IMR-90 (cell line): ENCODE results near the gene CTRB1. TPM values are rescaled to one million over a fixed set of nuclear protein-coding genes. Genes with fewer than 3 reads are reported as not detected.

Experiments
- ATAC-seq: fragments of 200-7000 bp; cut with Tn5 transposase; 2 replicates; pipeline ENCODE4 v1.9.1; 2020; ENCODE audit warnings: low read depth, mild to moderate bottlenecking, moderate library complexity
- BruUV-seq: library from RNA; stranded (reverse); fragments of 400-500 nt; replicated peaks from 2 replicates; lab custom pipeline; 2021; lab: Mats Ljungman, UMichigan
- CTCF ChIA-PET: fragments of 300-600 bp; formaldehyde crosslinking; extraction: SDS; loops from one replicate; lab custom pipeline; 2021; ENCODE audit warnings: antibody characterized with exemption; lab: Yijun Ruan, JAX
- POLR2A ChIA-PET: fragments of 300-600 bp; sonication (Branson Sonifier 250); formaldehyde crosslinking; loops from one replicate; lab custom pipeline; 2022; ENCODE audit warnings: antibody characterized with exemption; ENCODE audit not compliant: unreplicated experiment; lab: Charles Lee
- DNase-seq: peaks from one replicate; pipeline ENCODE4 v3.0.0; 2013
- H2AFZ ChIP-seq: replicated peaks from 2 replicates; pipeline ENCODE3; 2013; ENCODE audit warnings: low read length, mild to moderate bottlenecking; ENCODE audit not compliant: poor library complexity
- H2AK5ac ChIP-seq: 2 replicates; pipeline ENCODE4 v1.6.1; 2013; ENCODE audit warnings: low read depth, low read length, inconsistent platforms
- H2AK9ac ChIP-seq: replicated peaks from 2 replicates; pipeline ENCODE3; 2013; ENCODE audit warnings: mild to moderate bottlenecking, low read depth, low read length, moderate library complexity; ENCODE audit not compliant: poor library complexity
- H2BK120ac ChIP-seq: 2 replicates; pipeline ENCODE4 v1.6.1; 2013; ENCODE audit warnings: low read depth, low read length, inconsistent platforms
- H2BK15ac ChIP-seq: 3 replicates; pipeline ENCODE4 v1.6.1; 2013; ENCODE audit warnings: low read depth, low read length, inconsistent platforms
- H2BK20ac ChIP-seq: 2 replicates; pipeline ENCODE4 v1.6.1; 2013; ENCODE audit warnings: low read depth, mild to moderate bottlenecking, inconsistent platforms, low read length, moderate library complexity
- H2BK5ac ChIP-seq: 2 replicates; pipeline ENCODE4 v1.6.1; 2013; ENCODE audit warnings: mild to moderate bottlenecking, low read depth, low read length, inconsistent platforms; ENCODE audit not compliant: poor library complexity, severe bottlenecking
- H3K14ac ChIP-seq: replicated peaks from 2 replicates; pipeline ENCODE4 v1.6.1; 2013; ENCODE audit warnings: low read depth, low read length, inconsistent platforms
- H3K18ac ChIP-seq: 2 replicates; pipeline ENCODE4 v1.6.1; 2013; ENCODE audit warnings: low read depth, low read length, control low read depth
- H3K23ac ChIP-seq: 2 replicates; pipeline ENCODE4 v1.6.1; 2013; ENCODE audit warnings: low read depth, low read length, inconsistent platforms
- H3K27ac ChIP-seq: 2 replicates; pipeline ENCODE4 v1.5.1; 2013; ENCODE audit warnings: mild to moderate bottlenecking, control low read depth, low read length; ENCODE audit not compliant: insufficient read depth
- H3K27me3 ChIP-seq: 2 replicates; pipeline ENCODE4 v1.6.1; 2013; ENCODE audit warnings: low read length; ENCODE audit not compliant: control insufficient read depth, insufficient read depth
- H3K36me3 ChIP-seq: 2 replicates; pipeline ENCODE4 v1.6.1; 2013; ENCODE audit warnings: low read length, mixed read lengths; ENCODE audit not compliant: control insufficient read depth, insufficient read depth
- H3K4ac ChIP-seq: 2 replicates; pipeline ENCODE4 v1.6.1; 2013; ENCODE audit warnings: low read depth, low read length, inconsistent platforms
- H3K4me1 ChIP-seq: 2 replicates; pipeline ENCODE4 v1.6.1; 2013; ENCODE audit warnings: low read length, mixed read lengths; ENCODE audit not compliant: control insufficient read depth, insufficient read depth
- H3K4me2 ChIP-seq: 2 replicates; pipeline ENCODE4 v1.6.1; 2013; ENCODE audit warnings: low read depth, mild to moderate bottlenecking, control low read depth, low read length, moderate library complexity
- H3K4me3 ChIP-seq: 2 replicates; pipeline ENCODE4 v1.5.1; 2013; ENCODE audit warnings: low read depth, mild to moderate bottlenecking, control low read depth, low read length, moderate library complexity; ENCODE audit not compliant: insufficient read depth
- H3K56ac ChIP-seq: 2 replicates; pipeline ENCODE4 v1.6.1; 2013; ENCODE audit warnings: low read length, inconsistent platforms; ENCODE audit not compliant: insufficient read depth; ENCODE audit errors: extremely low read depth
- H3K79me1 ChIP-seq, 2 experiments: 2 replicates each; pipeline ENCODE4 v1.6.1; 2013; ENCODE audit warnings: low read length in 2 of 2, inconsistent platforms in 1 of 2, low read depth in 1 of 2
- H3K9ac ChIP-seq: 2 replicates; pipeline ENCODE4 v1.6.1; 2013; ENCODE audit warnings: low read depth, low read length, control low read depth
- H3K9me1 ChIP-seq: 2 replicates; pipeline ENCODE4 v1.6.1; 2013; ENCODE audit warnings: low read length, inconsistent platforms; ENCODE audit not compliant: insufficient read depth
- H3K9me3 ChIP-seq: 2 replicates; pipeline ENCODE4 v1.6.1; 2013; ENCODE audit warnings: low read length; ENCODE audit not compliant: control insufficient read depth, insufficient read depth
- H4K20me1 ChIP-seq: 2 replicates; pipeline ENCODE4 v1.6.1; 2013; ENCODE audit warnings: low read length, inconsistent platforms; ENCODE audit not compliant: insufficient read depth
- H4K5ac ChIP-seq: 2 replicates; pipeline ENCODE4 v1.6.1; 2013; ENCODE audit warnings: mild to moderate bottlenecking, low read depth, low read length, control low read depth
- H4K8ac ChIP-seq, 2 experiments: 2 replicates each; pipeline ENCODE4 v1.6.1; 2013; ENCODE audit warnings: low read depth in 2 of 2, low read length in 2 of 2, control low read depth in 1 of 2, inconsistent platforms in 1 of 2
- H4K91ac ChIP-seq: 2 replicates; pipeline ENCODE4 v1.6.1; 2013; ENCODE audit warnings: low read depth, low read length, inconsistent platforms; ENCODE audit not compliant: insufficient read depth
- CEBPB ChIP-seq: IDR thresholded peaks from 2 replicates; pipeline ENCODE4 v1.6.1; 2012; ENCODE audit warnings: low read depth, low read length, improper control_type of control experiment
- CHD1 ChIP-seq: IDR thresholded peaks from 2 replicates; pipeline ENCODE4 v1.6.1; 2012; ENCODE audit warnings: low read depth, low read length, improper control_type of control experiment
- ELK1 ChIP-seq: fragments of 150-350 bp; IDR thresholded peaks from 2 replicates; pipeline ENCODE4 v1.6.1; 2016; ENCODE audit warnings: low read depth, mild to moderate bottlenecking, low read length, moderate library complexity, borderline replicate concordance
- FOS ChIP-seq: fragments of 150-350 bp; IDR thresholded peaks from 2 replicates; pipeline ENCODE4 v1.6.1; 2016; ENCODE audit warnings: low read depth, low read length
- MAFK ChIP-seq: IDR thresholded peaks from 2 replicates; pipeline ENCODE4 v1.6.1; 2012; ENCODE audit warnings: low read depth, low read length, improper control_type of control experiment
- MAZ ChIP-seq: IDR thresholded peaks from 2 replicates; pipeline ENCODE4 v1.6.1; 2012; ENCODE audit warnings: low read depth, mild to moderate bottlenecking, low read length, improper control_type of control experiment, moderate library complexity, borderline replicate concordance
- MXI1 ChIP-seq: IDR thresholded peaks from 2 replicates; pipeline ENCODE4 v1.6.1; 2012; ENCODE audit warnings: low read depth, mild to moderate bottlenecking, low read length, moderate library complexity, borderline replicate concordance
- RFX5 ChIP-seq: IDR thresholded peaks from 2 replicates; pipeline ENCODE4 v1.8.0; 2012; ENCODE audit warnings: low read depth, mild to moderate bottlenecking, low read length, moderate library complexity
- SMC3 ChIP-seq: fragments of 150-350 bp; IDR thresholded peaks from 2 replicates; pipeline ENCODE4 v1.6.1; 2016; ENCODE audit warnings: low read depth, mild to moderate bottlenecking, antibody characterized with exemption, low read length, moderate library complexity
- USF2 ChIP-seq: fragments of 150-350 bp; IDR thresholded peaks from 2 replicates; pipeline ENCODE4 v1.6.1; 2017; ENCODE audit warnings: mild to moderate bottlenecking, antibody characterized with exemption, low read length, low read depth
- WGBS, 2 experiments: methylation state at CpG; one replicate each; pipeline versions ENCODE4 v1.1.5 to v1.1.7; 2013; ENCODE audit warnings: missing lambda C conversion rate in 2 of 2; ENCODE audit not compliant: insufficient read length in 1 of 2; ENCODE audit errors: extremely low coverage in 2 of 2; 5-methylcytosine and 5-hydroxymethylcytosine counted together
- dilution Hi-C: fragments of 300-500 bp; cut with HindIII; formaldehyde crosslinking; loops from one replicate; pipeline ENCODE4 v1.14.3; 2018; ENCODE audit warnings: low sequenced_read_pairs; ENCODE audit not compliant: unreplicated experiment
- in situ Hi-C: fragments of 300-500 bp; cut with MboI; formaldehyde crosslinking; loops from 3 replicates; pipeline ENCODE4 v1.14.3; 2019; ENCODE audit warnings: low sequenced_read_pairs, inconsistent platforms, mixed read lengths
- intact Hi-C: fragments of 100-400 bp; cut with micrococcal nuclease; formaldehyde crosslinking; loops from 2 replicates; pipeline ENCODE4 v1.10.0; 2022
- polyA plus RNA-seq, 3 experiments: library from polyadenylated mRNA; depleted of rRNA; stranded (reverse); fragments of >200 nt; gene quantifications; 2 replicates each; pipeline ENCODE4 v1.2.3, GENCODE V29; 2012; ENCODE audit warnings: low replicate concordance in 1 of 3
- total RNA-seq: library from RNA; depleted of rRNA; stranded (reverse); fragments of >200 nt; gene quantifications from 2 replicates; pipeline ENCODE4 v1.2.3, GENCODE V29; 2012

CTRB1 gene
- total and polyA plus RNA-seq, 2 of the 4 experiments (the other 2 are of a cell fraction) = not detected

- H3K9ac ChIP-seq = no peak overlapping the region
- H3K4me3 ChIP-seq = no peak overlapping the region
- no peak overlapping the region for H3K4ac ChIP-seq
- no peak overlapping the region for H4K8ac ChIP-seq
- peaks cover 21% of the 10 kb centered on the region for H3K36me3 ChIP-seq
- no peak overlapping the region for H4K91ac ChIP-seq
- H2BK15ac ChIP-seq = no peak overlapping the region
- DNase-seq (no peak), ATAC-seq (peak; percentile 25)
- TF ChIP-seq MAZ (no peak), CEBPB (no peak), SMC3 (no peak), USF2 (no peak), MXI1 (no peak), CHD1 (no peak), FOS (no peak), ELK1 (no peak), MAFK (no peak), RFX5 (no peak)
- H2BK5ac ChIP-seq = no peak overlapping the region
- no peak overlapping the region for H3K23ac ChIP-seq
- no peak overlapping the region for H3K4me2 ChIP-seq
- H4K5ac ChIP-seq = no peak overlapping the region
- H2BK120ac ChIP-seq = no peak overlapping the region
- ChIA-PET CTCF (no interaction called here), POLR2A (no interaction called here)
- peaks cover 49% of the 10 kb centered on the region for H4K20me1 ChIP-seq
- peaks cover 0 to 32% of the 10 kb centered on the region in 2 experiments; a peak in 2 of 4 replicates for H3K79me1 ChIP-seq
- no peak overlapping the region for H2BK20ac ChIP-seq
- WGBS, 2 experiments = 88% methylated on average over 11 of the region's 20 CpGs; no CpG with 5 or more reads in 1 of the 2 experiments
- no peak overlapping the region for H3K27ac ChIP-seq
- no peaks in the 10 kb centered on the region for H3K4me1 ChIP-seq
- intact Hi-C loops (loop anchor here (2.0 kb wide), 1 partner anchor 18 kb away; the partner anchor contains the start of gene CTRB2), dilution Hi-C loops (no loop called here), in situ Hi-C loops (loop anchor here (25.0 kb wide), 2 partner anchors 363 to 538 kb away; no protein-coding TSS in a partner anchor)
- H3K14ac ChIP-seq = no peak overlapping the region
- peak overlapping the region; percentile 90 for H2AK9ac ChIP-seq
- H3K9me1 ChIP-seq = peaks cover 6% of the 10 kb centered on the region; the same call in 1 of the 2 replicates
- H3K18ac ChIP-seq = no peak overlapping the region
- H3K56ac ChIP-seq = no peak overlapping the region
- no TSS peak for BruUV-seq
- peak overlapping the region; percentile 58 for H2AFZ ChIP-seq
- no peak overlapping the region for H2AK5ac ChIP-seq
- no peaks in the 10 kb centered on the region for H3K9me3 ChIP-seq
- H3K27me3 ChIP-seq = no peaks in the 10 kb centered on the region
Measured at GRCh38 chr16:75224306-75225082, 5.7 kb downstream of the CTRB1 start.
